ENCODE results near the gene MAU2.
A peak's percentile ranks its signal among the peaks of the same experiment; 100 is the strongest.

MAU2 gene

GRCh38 chr19:19320361-19321140, at the start of gene MAU2, which contains the start of gene SUGP1:
Gene MAU2, plus strand, starts transcription at chr19:19320829. Its CDS starts 31 bp downstream, at chr19:19320860.
Gene SUGP1, minus strand, starts transcription at chr19:19320509. Its CDS starts 13 bp downstream, at chr19:19320496.
- Mint-ChIP-seq H3K27ac (ENCODE audit: low read depth) (peak within 1 kb of the TSS; percentile 95), H3K9me3 (no peaks in the 10 kb centered on the region), H3K36me3 (ENCODE audit: insufficient read depth) (peaks cover 32% of the 10 kb centered on the region), H3K4me3 (peak within 1 kb of the TSS; percentile 93), H3K27me3 (no peaks in the 10 kb centered on the region), H3K4me1 (peaks cover 30% of the 10 kb centered on the region)
- peak; percentile 91 for ATAC-seq (replicated peaks; ENCODE audit: extremely low read depth, poor library complexity, severe bottlenecking)
- peak; percentile 82 to 87 for DNase-seq (ENCODE audit: low spot score in 2 of 2)

DNA sequence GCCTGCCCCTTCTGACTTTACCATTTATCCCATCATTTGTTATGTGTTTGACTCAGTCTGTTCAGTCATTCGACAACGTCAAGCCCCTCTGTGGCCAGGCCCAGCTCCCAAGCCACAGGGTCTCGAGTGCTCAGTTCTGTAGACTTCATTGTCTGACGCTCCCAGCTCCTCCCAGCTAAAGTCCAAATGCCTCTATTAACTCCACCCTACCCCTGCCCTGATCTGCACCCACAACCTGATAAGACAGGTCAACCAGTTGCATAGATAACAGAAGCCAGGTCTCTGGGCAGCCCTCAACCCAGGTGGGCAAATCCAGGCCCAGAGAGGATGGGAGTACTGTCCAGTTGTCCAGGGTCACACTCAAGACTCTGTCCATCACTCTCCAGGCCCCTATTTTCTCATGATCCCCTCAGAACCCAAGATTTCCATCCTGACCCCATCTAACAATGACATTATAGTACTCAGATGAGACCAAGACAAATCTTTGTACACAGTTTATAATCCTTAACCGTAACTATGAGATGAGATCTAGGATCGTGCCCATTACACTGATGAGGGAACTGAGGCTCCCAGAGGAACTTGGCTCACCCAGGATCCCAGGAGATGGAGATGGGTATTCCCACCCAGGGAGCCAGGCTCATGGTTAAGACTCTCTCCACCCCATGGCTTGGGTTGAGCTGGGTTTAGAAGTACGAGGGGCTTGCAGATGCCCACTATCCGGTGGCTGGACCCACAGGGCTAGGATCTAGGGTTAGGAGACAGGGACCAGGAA, 48.6 kb upstream of the MAU2 start:
- peaks cover 7% of the 10 kb centered on the region for H3K36me3 Mint-ChIP-seq (ENCODE audit: insufficient read depth)
- peaks cover 8% of the 10 kb centered on the region for H3K4me1 Mint-ChIP-seq
- ATAC-seq (replicated peaks; ENCODE audit: extremely low read depth, poor library complexity, severe bottlenecking) (no peak), DNase-seq (ENCODE audit: low spot score in 2 of 2) (no peak)
- H3K27me3 Mint-ChIP-seq = peaks cover 12% of the 10 kb centered on the region
- no peaks in the 10 kb centered on the region for H3K9me3 Mint-ChIP-seq
- no peak overlapping the region for H3K27ac Mint-ChIP-seq (ENCODE audit: low read depth)
- H3K4me3 Mint-ChIP-seq = no peak overlapping the region

- Mint-ChIP-seq H3K27ac (ENCODE audit: low read depth) (no peak overlapping the region), H3K36me3 (ENCODE audit: insufficient read depth) (peaks cover 12% of the 10 kb centered on the region), H3K4me1 (peaks cover 8% of the 10 kb centered on the region), H3K27me3 (peaks cover 12% of the 10 kb centered on the region), H3K9me3 (no peaks in the 10 kb centered on the region), H3K4me3 (no peak overlapping the region)
- no peak for DNase-seq (ENCODE audit: low spot score in 2 of 2)
- no peak for ATAC-seq (replicated peaks; ENCODE audit: extremely low read depth, poor library complexity, severe bottlenecking)
These were observed 46.5 kb upstream of the MAU2 start for GRCh38 chr19:19274146-19274545.

- Mint-ChIP-seq H3K9me3 (no peaks in the 10 kb centered on the region), H3K4me1 (peaks cover 8% of the 10 kb centered on the region), H3K36me3 (ENCODE audit: insufficient read depth) (peaks cover 13% of the 10 kb centered on the region), H3K4me3 (no peak overlapping the region), H3K27me3 (peaks cover 12% of the 10 kb centered on the region), H3K27ac (ENCODE audit: low read depth) (no peak overlapping the region)
- ATAC-seq (replicated peaks; ENCODE audit: extremely low read depth, poor library complexity, severe bottlenecking) (no peak), DNase-seq (ENCODE audit: low spot score in 2 of 2) (no peak)
These were observed 45.7 kb upstream of the MAU2 start for GRCh38 chr19:19274716-19275565.

- DNase-seq (ENCODE audit: low spot score in 2 of 2) = no peak
- peak overlapping the region; percentile 35 for H3K27ac Mint-ChIP-seq (ENCODE audit: low read depth)
- peaks cover 8% of the 10 kb centered on the region for H3K4me1 Mint-ChIP-seq
- H3K27me3 Mint-ChIP-seq = peaks cover 12% of the 10 kb centered on the region
- no peak for ATAC-seq (replicated peaks; ENCODE audit: extremely low read depth, poor library complexity, severe bottlenecking)
- H3K9me3 Mint-ChIP-seq = no peaks in the 10 kb centered on the region
- peaks cover 14% of the 10 kb centered on the region for H3K36me3 Mint-ChIP-seq (ENCODE audit: insufficient read depth)
- H3K4me3 Mint-ChIP-seq = no peak overlapping the region
These were observed 44.2 kb upstream of the MAU2 start for GRCh38 chr19:19276386-19276785.

DNA sequence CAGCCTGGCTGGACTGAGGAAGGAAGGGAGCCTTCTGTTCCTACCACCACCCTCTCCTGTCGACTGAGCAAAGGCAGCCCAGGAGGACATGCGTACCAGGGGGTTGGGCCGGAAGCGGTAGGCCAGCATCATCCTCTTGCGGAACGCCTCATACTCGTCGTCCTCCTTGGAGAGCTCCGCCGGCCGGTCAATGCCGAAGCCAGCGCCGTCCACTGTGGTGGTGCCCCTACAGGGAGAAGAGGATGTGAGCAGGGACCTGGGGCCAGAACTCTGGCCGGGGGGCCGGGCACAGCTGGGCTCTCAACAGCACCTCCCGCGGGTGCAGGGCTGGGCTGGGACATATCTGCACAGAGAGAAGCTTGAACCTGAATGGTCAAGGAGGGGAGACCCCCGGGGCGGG, 43.8 kb upstream of the MAU2 start:
- Mint-ChIP-seq H3K36me3 (ENCODE audit: insufficient read depth) (peaks cover 15% of the 10 kb centered on the region), H3K9me3 (no peaks in the 10 kb centered on the region), H3K4me1 (peaks cover 8% of the 10 kb centered on the region), H3K27me3 (peaks cover 12% of the 10 kb centered on the region), H3K4me3 (no peak overlapping the region), H3K27ac (ENCODE audit: low read depth) (peak overlapping the region; percentile 35)
- DNase-seq (ENCODE audit: low spot score in 2 of 2) = no peak
- no peak for ATAC-seq (replicated peaks; ENCODE audit: extremely low read depth, poor library complexity, severe bottlenecking)

GRCh38 chr19:19278315-19278714, 42.3 kb upstream of the MAU2 start:
- ATAC-seq (replicated peaks; ENCODE audit: extremely low read depth, poor library complexity, severe bottlenecking) (no peak), DNase-seq (ENCODE audit: low spot score in 2 of 2) (no peak)
- H3K4me3 Mint-ChIP-seq = no peak overlapping the region
- H3K9me3 Mint-ChIP-seq = no peaks in the 10 kb centered on the region
- H3K4me1 Mint-ChIP-seq = peaks cover 7% of the 10 kb centered on the region
- peaks cover 11% of the 10 kb centered on the region for H3K27me3 Mint-ChIP-seq
- H3K27ac Mint-ChIP-seq (ENCODE audit: low read depth) = no peak overlapping the region
- peaks cover 25% of the 10 kb centered on the region for H3K36me3 Mint-ChIP-seq (ENCODE audit: insufficient read depth)

DNA sequence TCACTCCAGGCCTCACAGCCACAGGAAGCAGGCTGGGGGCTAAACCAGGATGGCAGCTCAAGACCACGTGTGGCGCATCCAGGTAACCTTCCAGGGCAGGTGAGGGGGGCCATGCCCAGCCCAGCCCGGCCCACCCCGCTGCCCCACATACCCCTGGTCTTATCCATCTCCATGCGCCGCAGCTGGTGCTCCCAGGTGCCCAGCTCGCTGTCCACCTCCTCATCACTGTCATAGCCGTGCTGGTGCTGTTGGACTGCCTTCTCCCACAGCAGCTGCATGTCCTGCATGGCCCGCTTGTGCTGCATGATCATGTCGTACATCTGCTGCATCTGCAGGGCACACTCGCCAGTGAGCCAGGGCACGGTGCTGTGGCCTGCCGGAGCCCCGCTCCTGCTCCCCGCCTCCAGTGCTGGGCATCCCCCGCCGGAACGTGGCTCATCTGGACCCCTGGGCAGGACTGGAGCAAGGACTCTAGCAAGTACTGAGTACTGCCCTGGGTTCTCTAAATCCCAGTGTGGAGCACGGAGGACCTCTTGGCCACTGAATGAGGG, 41.5 kb upstream of the MAU2 start:
- ATAC-seq (replicated peaks; ENCODE audit: extremely low read depth, poor library complexity, severe bottlenecking) = no peak
- Mint-ChIP-seq H3K27me3 (peaks cover 3% of the 10 kb centered on the region), H3K27ac (ENCODE audit: low read depth) (no peak overlapping the region), H3K4me3 (no peak overlapping the region), H3K36me3 (ENCODE audit: insufficient read depth) (peaks cover 28% of the 10 kb centered on the region), H3K9me3 (no peaks in the 10 kb centered on the region), H3K4me1 (no peaks in the 10 kb centered on the region)
- DNase-seq (ENCODE audit: low spot score in 2 of 2) = no peak

DNA sequence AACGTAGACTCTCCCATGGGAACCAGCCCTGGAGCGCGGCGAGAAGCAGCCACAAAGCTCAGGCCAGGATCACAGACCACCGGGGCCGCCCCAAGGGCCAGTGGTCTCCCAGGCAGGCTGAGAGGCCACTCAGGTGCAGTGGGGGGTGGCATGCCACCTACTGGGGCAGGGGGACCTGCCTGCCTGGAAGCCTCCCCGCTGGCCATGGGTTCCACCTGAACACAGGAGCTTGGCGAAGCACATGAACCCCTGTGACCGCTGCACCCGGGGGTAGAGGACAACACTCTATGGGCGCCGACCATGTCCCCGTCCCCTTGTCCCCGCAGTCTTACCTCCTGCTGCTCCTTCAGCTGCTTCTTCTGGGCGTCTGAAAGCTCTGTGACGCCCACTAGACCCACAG, 40.8 kb upstream of the MAU2 start:
- Mint-ChIP-seq H3K4me3 (no peak overlapping the region), H3K4me1 (no peaks in the 10 kb centered on the region), H3K36me3 (ENCODE audit: insufficient read depth) (peaks cover 33% of the 10 kb centered on the region), H3K9me3 (no peaks in the 10 kb centered on the region), H3K27ac (ENCODE audit: low read depth) (no peak overlapping the region), H3K27me3 (no peaks in the 10 kb centered on the region)
- DNase-seq (ENCODE audit: low spot score in 2 of 2) = no peak
- no peak for ATAC-seq (replicated peaks; ENCODE audit: extremely low read depth, poor library complexity, severe bottlenecking)

GRCh38 chr19:19280561-19280960, 40.1 kb upstream of the MAU2 start:
- ATAC-seq (replicated peaks; ENCODE audit: extremely low read depth, poor library complexity, severe bottlenecking) (no peak), DNase-seq (ENCODE audit: low spot score in 2 of 2) (no peak)
- H3K36me3 Mint-ChIP-seq (ENCODE audit: insufficient read depth) = peaks cover 33% of the 10 kb centered on the region
- no peak overlapping the region for H3K4me3 Mint-ChIP-seq
- H3K9me3 Mint-ChIP-seq = no peaks in the 10 kb centered on the region
- H3K27ac Mint-ChIP-seq (ENCODE audit: low read depth) = no peak overlapping the region
- H3K27me3 Mint-ChIP-seq = no peaks in the 10 kb centered on the region
- H3K4me1 Mint-ChIP-seq = no peaks in the 10 kb centered on the region

DNA sequence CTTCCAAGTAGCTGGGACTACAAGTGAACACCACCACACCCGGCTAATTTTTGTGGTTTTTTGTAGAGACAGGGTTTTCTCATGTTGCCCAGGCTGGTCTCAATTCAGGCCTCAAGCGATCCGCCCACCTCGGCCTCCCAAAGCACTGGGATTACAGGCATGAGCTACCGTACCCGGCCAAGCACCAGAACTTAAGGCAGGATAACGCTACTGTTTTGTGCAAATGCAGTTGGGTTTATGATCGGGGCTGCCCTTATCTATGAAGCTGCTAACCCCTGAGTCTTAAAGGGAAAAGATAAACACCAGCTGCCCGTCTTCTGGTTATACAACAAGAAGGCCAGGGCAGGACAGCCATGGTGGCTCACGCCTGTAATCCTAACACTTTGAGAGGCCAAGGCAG, 34.9 kb upstream of the MAU2 start:
- Mint-ChIP-seq H3K4me1 (no peaks in the 10 kb centered on the region), H3K36me3 (ENCODE audit: insufficient read depth) (peaks cover 43% of the 10 kb centered on the region)

GRCh38 chr19:19292607-19293006, 28.0 kb upstream of the MAU2 start:
- Mint-ChIP-seq H3K36me3 (ENCODE audit: insufficient read depth) (peaks cover 50% of the 10 kb centered on the region), H3K4me1 (no peaks in the 10 kb centered on the region), H3K4me3 (no peak overlapping the region), H3K9me3 (no peaks in the 10 kb centered on the region), H3K27ac (ENCODE audit: low read depth) (no peak overlapping the region), H3K27me3 (no peaks in the 10 kb centered on the region)
- DNase-seq (ENCODE audit: low spot score in 2 of 2) (no peak), ATAC-seq (replicated peaks; ENCODE audit: extremely low read depth, poor library complexity, severe bottlenecking) (no peak)

More for the DNA sequence above, 34.9 kb upstream of the MAU2 start:
- H3K4me3 Mint-ChIP-seq = no peak overlapping the region
- no peak overlapping the region for H3K27ac Mint-ChIP-seq (ENCODE audit: low read depth)
- H3K9me3 Mint-ChIP-seq = no peaks in the 10 kb centered on the region
- DNase-seq (ENCODE audit: low spot score in 2 of 2) (no peak), ATAC-seq (replicated peaks; ENCODE audit: extremely low read depth, poor library complexity, severe bottlenecking) (no peak)
- no peaks in the 10 kb centered on the region for H3K27me3 Mint-ChIP-seq
